K562 (cell line): ENCODE measurements around the gene CRIP1.

Experiments used
- BRCA1 ChIP-seq, 2 experiments: fragments of 450-650 bp in 1 of 2; sonication (generic) in 1 of 2; formaldehyde crosslinking in 1 of 2; IDR thresholded peaks; 2 replicates each; pipeline versions ENCODE4 v1.5.0 to v1.6.1; 2017 to 2020; ENCODE audit warnings: mild to moderate bottlenecking in 1 of 2, missing genetic modification reagents in 1 of 2
- CBFB ChIP-seq: sonication (generic); formaldehyde crosslinking; IDR thresholded peaks from 2 replicates; pipeline ENCODE4 v1.4.0; 2020; ENCODE audit warnings: mild to moderate bottlenecking, missing genetic modification reagents
- KAT8 ChIP-seq: fragments of 450-650 bp; IDR thresholded peaks from 2 replicates; pipeline ENCODE4 v1.6.1; 2016; ENCODE audit warnings: low read depth, mild to moderate bottlenecking
- KLF16 ChIP-seq: IDR thresholded peaks from 2 replicates; pipeline ENCODE4 v1.6.1; 2016; ENCODE audit warnings: antibody characterized with exemption
- NELFE ChIP-seq: IDR thresholded peaks from 2 replicates; pipeline ENCODE4 v1.6.1; 2011; ENCODE audit warnings: mild to moderate bottlenecking; ENCODE audit not compliant: insufficient read depth, insufficient read length
- NFYB ChIP-seq: IDR thresholded peaks from 2 replicates; pipeline ENCODE4 v1.6.1; 2011; ENCODE audit warnings: mild to moderate bottlenecking, moderate library complexity; ENCODE audit not compliant: insufficient read length; ENCODE audit errors: extremely low read depth
- PYGO2 ChIP-seq: fragments of 450-650 bp; IDR thresholded peaks from 2 replicates; pipeline ENCODE4 v1.6.1; 2016; ENCODE audit warnings: mild to moderate bottlenecking, missing genetic modification characterization, moderate library complexity, missing compliant biosample characterization
- ZBTB12 ChIP-seq: fragments of 250-450 bp; sonication (Bioruptor Pico); IDR thresholded peaks from 2 replicates; pipeline ENCODE4 v1.4.0; 2020
- ZNF274 ChIP-seq: IDR thresholded peaks from 2 replicates; pipeline ENCODE4 v1.6.1; 2011; ENCODE audit warnings: low read depth, mild to moderate bottlenecking, low read length, moderate library complexity, borderline replicate concordance
- TF ChIP-seq, protein P1 (sequence below), 3 experiments: IDR thresholded peaks in 2 of 3; conservative IDR thresholded peaks in 1 of 3; 2 replicates each; pipeline ENCODE4 v1.5.1; 2011 to 2012; ENCODE audit warnings: low read length in 3 of 3, mild to moderate bottlenecking in 3 of 3, control low read depth in 2 of 3, improper control_type of control experiment in 1 of 3, inconsistent platforms in 1 of 3, low read depth in 1 of 3, mixed read lengths in 1 of 3, moderate library complexity in 1 of 3; ENCODE audit not compliant: insufficient read depth in 2 of 3
- TF ChIP-seq, protein P2 (sequence below): fragments of 250-450 bp; sonication (Bioruptor Pico); IDR thresholded peaks from 2 replicates; pipeline ENCODE4 v1.8.0; 2021; ENCODE audit warnings: mild to moderate bottlenecking, moderate library complexity
- TF ChIP-seq, protein P3 (sequence below): sonication (generic); formaldehyde crosslinking; IDR thresholded peaks from 2 replicates; pipeline ENCODE4 v1.9.0; 2022; ENCODE audit warnings: mild to moderate bottlenecking, missing genetic modification reagents
- TF ChIP-seq, protein P4 (sequence below): fragments of 450-650 bp; formaldehyde crosslinking; IDR thresholded peaks from 2 replicates; pipeline ENCODE4 v1.4.0; 2020; ENCODE audit warnings: mild to moderate bottlenecking, moderate library complexity

DNA sequence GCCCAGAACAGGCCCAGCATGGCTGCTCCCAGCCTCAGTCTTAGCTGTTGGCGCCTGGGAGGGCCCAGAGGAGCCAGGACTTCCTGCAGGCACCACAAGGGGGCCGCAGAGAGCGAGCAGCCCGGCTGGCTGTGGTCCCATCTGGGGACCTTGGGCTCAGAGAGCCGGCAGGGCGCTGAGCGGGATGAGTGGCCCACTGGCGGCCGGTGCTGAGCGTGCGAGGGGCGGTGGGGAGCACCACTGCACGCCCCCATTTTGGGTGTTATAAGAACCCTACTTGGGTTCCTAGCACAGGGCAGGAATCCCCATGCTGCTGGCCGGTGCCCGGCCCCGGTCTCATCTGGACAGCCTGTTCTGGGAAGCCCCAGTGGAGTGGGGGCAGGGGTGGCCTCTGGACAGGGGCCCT, 38.0 kb upstream of the CRIP1 start:
- TF ChIP-seq ZBTB12 (no peak), NELFE (no peak), NFYB (no peak), PYGO2 (tag) (no peak), CBFB (CRISPR knock-in tag) (no peak), KAT8 (no peak), ZNF274 (no peak), BRCA1 (IDR thresholded peaks at IDR 0.05) (no peak), BRCA1 (CRISPR knock-in tag; IDR thresholded peaks at IDR 0.05) (no peak), KLF16 (no peak)
- TF ChIP-seq, protein P1, sequence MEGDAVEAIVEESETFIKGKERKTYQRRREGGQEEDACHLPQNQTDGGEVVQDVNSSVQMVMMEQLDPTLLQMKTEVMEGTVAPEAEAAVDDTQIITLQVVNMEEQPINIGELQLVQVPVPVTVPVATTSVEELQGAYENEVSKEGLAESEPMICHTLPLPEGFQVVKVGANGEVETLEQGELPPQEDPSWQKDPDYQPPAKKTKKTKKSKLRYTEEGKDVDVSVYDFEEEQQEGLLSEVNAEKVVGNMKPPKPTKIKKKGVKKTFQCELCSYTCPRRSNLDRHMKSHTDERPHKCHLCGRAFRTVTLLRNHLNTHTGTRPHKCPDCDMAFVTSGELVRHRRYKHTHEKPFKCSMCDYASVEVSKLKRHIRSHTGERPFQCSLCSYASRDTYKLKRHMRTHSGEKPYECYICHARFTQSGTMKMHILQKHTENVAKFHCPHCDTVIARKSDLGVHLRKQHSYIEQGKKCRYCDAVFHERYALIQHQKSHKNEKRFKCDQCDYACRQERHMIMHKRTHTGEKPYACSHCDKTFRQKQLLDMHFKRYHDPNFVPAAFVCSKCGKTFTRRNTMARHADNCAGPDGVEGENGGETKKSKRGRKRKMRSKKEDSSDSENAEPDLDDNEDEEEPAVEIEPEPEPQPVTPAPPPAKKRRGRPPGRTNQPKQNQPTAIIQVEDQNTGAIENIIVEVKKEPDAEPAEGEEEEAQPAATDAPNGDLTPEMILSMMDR (IDR thresholded peaks at IDR 0.05 in 2 of 3, conservative IDR thresholded peaks at IDR 0.05 in 1 of 3; ENCODE audit: insufficient read depth in 2 of 3, low read depth in 1 of 3, low read length in 3 of 3) = peak; percentile 66 to 82 (median 67)
- TF ChIP-seq, protein P2, sequence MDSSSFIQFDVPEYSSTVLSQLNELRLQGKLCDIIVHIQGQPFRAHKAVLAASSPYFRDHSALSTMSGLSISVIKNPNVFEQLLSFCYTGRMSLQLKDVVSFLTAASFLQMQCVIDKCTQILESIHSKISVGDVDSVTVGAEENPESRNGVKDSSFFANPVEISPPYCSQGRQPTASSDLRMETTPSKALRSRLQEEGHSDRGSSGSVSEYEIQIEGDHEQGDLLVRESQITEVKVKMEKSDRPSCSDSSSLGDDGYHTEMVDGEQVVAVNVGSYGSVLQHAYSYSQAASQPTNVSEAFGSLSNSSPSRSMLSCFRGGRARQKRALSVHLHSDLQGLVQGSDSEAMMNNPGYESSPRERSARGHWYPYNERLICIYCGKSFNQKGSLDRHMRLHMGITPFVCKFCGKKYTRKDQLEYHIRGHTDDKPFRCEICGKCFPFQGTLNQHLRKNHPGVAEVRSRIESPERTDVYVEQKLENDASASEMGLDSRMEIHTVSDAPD = no peak
- TF ChIP-seq, protein P3, sequence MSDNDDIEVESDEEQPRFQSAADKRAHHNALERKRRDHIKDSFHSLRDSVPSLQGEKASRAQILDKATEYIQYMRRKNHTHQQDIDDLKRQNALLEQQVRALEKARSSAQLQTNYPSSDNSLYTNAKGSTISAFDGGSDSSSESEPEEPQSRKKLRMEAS = no peak
- TF ChIP-seq, protein P4, sequence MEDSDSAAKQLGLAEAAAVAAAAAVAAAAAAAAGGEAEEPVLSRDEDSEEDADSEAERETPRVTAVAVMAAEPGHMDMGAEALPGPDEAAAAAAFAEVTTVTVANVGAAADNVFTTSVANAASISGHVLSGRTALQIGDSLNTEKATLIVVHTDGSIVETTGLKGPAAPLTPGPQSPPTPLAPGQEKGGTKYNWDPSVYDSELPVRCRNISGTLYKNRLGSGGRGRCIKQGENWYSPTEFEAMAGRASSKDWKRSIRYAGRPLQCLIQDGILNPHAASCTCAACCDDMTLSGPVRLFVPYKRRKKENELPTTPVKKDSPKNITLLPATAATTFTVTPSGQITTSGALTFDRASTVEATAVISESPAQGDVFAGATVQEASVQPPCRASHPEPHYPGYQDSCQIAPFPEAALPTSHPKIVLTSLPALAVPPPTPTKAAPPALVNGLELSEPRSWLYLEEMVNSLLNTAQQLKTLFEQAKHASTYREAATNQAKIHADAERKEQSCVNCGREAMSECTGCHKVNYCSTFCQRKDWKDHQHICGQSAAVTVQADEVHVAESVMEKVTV (CRISPR knock-in tag) = no peak
